K562 (cell line): ENCODE results near the gene APOLD1. TPM values are rescaled to one million over a fixed set of nuclear protein-coding genes. Genes with fewer than 3 reads are reported as not detected.

Experiments used
- ATAC-seq: fragments of 200-7000 bp; cut with Tn5 transposase; 3 replicates; pipeline ENCODE4 v1.9.1; 2020; ENCODE audit warnings: moderate library complexity
- BruUV-seq: library from RNA; stranded (reverse); fragments of 400-500 nt; replicated peaks from 2 replicates; lab custom pipeline; 2021; lab: Mats Ljungman, UMichigan
- CTCF ChIA-PET: fragments of 300-600 bp; formaldehyde crosslinking; extraction: SDS; loops from one replicate; lab custom pipeline; 2021; ENCODE audit warnings: low intra/inter-chr PET ratio; lab: Yijun Ruan, JAX
- POLR2A ChIA-PET: fragments of 300-600, 350-650 bp; sonication (Branson Sonifier 250); formaldehyde crosslinking; extraction: SDS; loops from one replicate; lab custom pipeline; 2021; ENCODE audit warnings: antibody characterized with exemption, inconsistent platforms; lab: Yijun Ruan, JAX
- DNase-seq, 4 experiments: peaks; one replicate each; pipeline versions ENCODE4 v3.0.0 to v3.0.0-alpha.2; 2011 to 2018; ENCODE audit warnings: low spot score in 3 of 4, mixed read lengths in 3 of 4; ENCODE audit errors: extremely low read depth in 1 of 4
- FAIRE-seq: peaks from 2 replicates; lab custom pipeline; 2011; peaks lifted over from hg19 to GRCh38; lab: Jason Lieb, UNC
- H2AFZ ChIP-seq: 2 replicates; pipeline ENCODE4 v1.6.0; 2011; ENCODE audit warnings: low read depth, low read length, control low read depth, inconsistent platforms
- H3K27ac ChIP-seq: fragments of 200-600 bp; 3 replicates; pipeline ENCODE4 v1.8.0; 2011; ENCODE audit warnings: low read depth, mild to moderate bottlenecking, control low read depth, inconsistent platforms, low read length, moderate library complexity, mixed read lengths; ENCODE audit errors: extremely low read depth
- H3K27me3 ChIP-seq, 2 experiments: fragments of 300-600 bp in 1 of 2; 2 replicates in 1 of 2; 3 replicates in 1 of 2; pipeline versions ENCODE4 v1.6.0 to v1.8.0; 2011; ENCODE audit warnings: inconsistent platforms in 2 of 2, low read length in 2 of 2, mild to moderate bottlenecking in 1 of 2, mixed read lengths in 1 of 2, moderate library complexity in 1 of 2; ENCODE audit not compliant: control insufficient read depth in 2 of 2, insufficient read depth in 2 of 2
- H3K36me3 ChIP-seq: fragments of 300-600 bp; 3 replicates; pipeline ENCODE4 v1.8.0; 2011; ENCODE audit warnings: mild to moderate bottlenecking, low read length, inconsistent platforms; ENCODE audit not compliant: control insufficient read depth, insufficient read depth
- H3K4me1 ChIP-seq, 2 experiments: fragments of 200-600 bp in 1 of 2; replicated peaks in 1 of 2; 2 replicates in 1 of 2; 3 replicates in 1 of 2; pipeline versions ENCODE4 v1.5.1 to v1.8.0; 2011; ENCODE audit warnings: inconsistent platforms in 2 of 2, low read length in 2 of 2, mild to moderate bottlenecking in 1 of 2, mixed read lengths in 1 of 2, moderate library complexity in 1 of 2; ENCODE audit not compliant: control insufficient read depth in 2 of 2, insufficient read depth in 2 of 2
- H3K4me2 ChIP-seq: 2 replicates; pipeline ENCODE4 v1.6.1; 2011; ENCODE audit warnings: low read length, control low read depth, inconsistent platforms, mixed read lengths; ENCODE audit not compliant: insufficient read depth
- H3K4me3 ChIP-seq: fragments of 200-600 bp; sonication (generic), shearing (Covaris generic); 2 replicates; pipeline ENCODE4 v1.5.1; 2016; ENCODE audit warnings: control low read depth, inconsistent platforms
- H3K79me2 ChIP-seq: fragments of 200-600 bp; 3 replicates; pipeline ENCODE4 v1.8.0; 2011; ENCODE audit warnings: low read length, inconsistent platforms; ENCODE audit not compliant: control insufficient read depth, insufficient read depth
- H3K9ac ChIP-seq, 2 experiments: 2 replicates each; pipeline versions ENCODE4 v1.6.0 to v1.6.1; 2011; ENCODE audit warnings: low read depth in 2 of 2, low read length in 2 of 2, control low read depth in 1 of 2, inconsistent platforms in 1 of 2, mild to moderate bottlenecking in 1 of 2, mixed read lengths in 1 of 2; ENCODE audit not compliant: insufficient read depth in 1 of 2
- H3K9me1 ChIP-seq: one replicate; pipeline ENCODE4 v1.6.0; 2011; ENCODE audit warnings: inconsistent platforms, mild to moderate bottlenecking, low read length, moderate library complexity; ENCODE audit not compliant: control insufficient read depth, insufficient read depth
- H3K9me3 ChIP-seq: replicated peaks from 2 replicates; pipeline ENCODE4 v1.5.1; 2011; ENCODE audit warnings: low read depth, low read length, inconsistent platforms; ENCODE audit not compliant: control insufficient read depth, insufficient read depth
- H4K20me1 ChIP-seq: replicated peaks from 2 replicates; pipeline ENCODE4 v1.6.1; 2011; ENCODE audit warnings: low read length, inconsistent platforms, mixed read lengths; ENCODE audit not compliant: control insufficient read depth, insufficient read depth
- CHCHD3 ChIP-seq: fragments of 250-450 bp; sonication (Bioruptor Pico); IDR thresholded peaks from 2 replicates; pipeline ENCODE4 v2.1.2; 2022; ENCODE audit warnings: mild to moderate bottlenecking
- EGR1 ChIP-seq: fragments of 450-650 bp; conservative IDR thresholded peaks from 2 replicates; pipeline ENCODE4 v1.6.1; 2017; ENCODE audit warnings: mild to moderate bottlenecking
- FOSL1 ChIP-seq: fragments of 200-800 bp; sonication (Bioruptor generic); conservative IDR thresholded peaks from 2 replicates; pipeline ENCODE4 v1.6.1; 2016; ENCODE audit warnings: missing genetic modification characterization, missing compliant biosample characterization
- FOXK2 ChIP-seq, 2 experiments: fragments of 450-650 bp; IDR thresholded peaks in 1 of 2; conservative IDR thresholded peaks in 1 of 2; 2 replicates each; pipeline ENCODE4 v1.6.1; 2016; ENCODE audit warnings: low read depth in 2 of 2, mild to moderate bottlenecking in 1 of 2
- ID3 ChIP-seq, 2 experiments: fragments of 250-450 bp in 1 of 2; fragments of 450-650 bp in 1 of 2; sonication (Bioruptor Pico) in 1 of 2; IDR thresholded peaks; 2 replicates each; pipeline versions ENCODE4 v1.6.1 to v1.8.0; 2016 to 2021; ENCODE audit warnings: mild to moderate bottlenecking in 2 of 2, moderate library complexity in 2 of 2, missing compliant biosample characterization in 1 of 2, missing genetic modification characterization in 1 of 2
- JUN ChIP-seq, 2 experiments: sonication (generic) in 1 of 2; formaldehyde crosslinking in 1 of 2; IDR thresholded peaks; 2 replicates each; pipeline versions ENCODE4 v1.6.1 to v1.8.0; 2012 to 2022; ENCODE audit warnings: borderline replicate concordance in 2 of 2, mild to moderate bottlenecking in 2 of 2, improper control_type of control experiment in 1 of 2, low read depth in 1 of 2, low read length in 1 of 2, missing genetic modification reagents in 1 of 2
- JUND ChIP-seq, 2 experiments: IDR thresholded peaks; 2 replicates in 1 of 2; 3 replicates in 1 of 2; pipeline ENCODE4 v1.6.1; 2011; ENCODE audit warnings: borderline replicate concordance in 2 of 2, low read depth in 2 of 2, low read length in 2 of 2, improper control_type of control experiment in 1 of 2, missing biosample characterization in 1 of 2, missing genetic modification characterization in 1 of 2, missing genetic modification reagents in 1 of 2
- KLF1 ChIP-seq: fragments of 450-650 bp; IDR thresholded peaks from 2 replicates; pipeline ENCODE4 v1.6.1; 2016; ENCODE audit warnings: missing genetic modification characterization, missing compliant biosample characterization
- MYNN ChIP-seq, 2 experiments: sonication (generic); formaldehyde crosslinking in 1 of 2; IDR thresholded peaks; 2 replicates each; pipeline versions ENCODE4 v1.5.0 to v1.6.1; 2016 to 2020; ENCODE audit warnings: antibody characterized with exemption in 1 of 2, missing genetic modification reagents in 1 of 2
- NFE2 ChIP-seq: IDR thresholded peaks from 2 replicates; pipeline ENCODE4 v1.6.1; 2014; ENCODE audit warnings: antibody characterized with exemption, low read depth
- PKNOX1 ChIP-seq: fragments of 450-650 bp; IDR thresholded peaks from 2 replicates; pipeline ENCODE4 v1.6.1; 2016
- SMARCA4 ChIP-seq: fragments of 450-650 bp; IDR thresholded peaks from 2 replicates; pipeline ENCODE4 v1.6.1; 2016
- TGIF2 ChIP-seq: sonication (generic); formaldehyde crosslinking; IDR thresholded peaks from 2 replicates; pipeline ENCODE4 v1.8.1; 2022; ENCODE audit warnings: mild to moderate bottlenecking, missing genetic modification reagents, moderate library complexity
- USF1 ChIP-seq: sonication (generic); formaldehyde crosslinking; IDR thresholded peaks from 2 replicates; pipeline ENCODE4 v1.9.0; 2022; ENCODE audit warnings: mild to moderate bottlenecking, missing genetic modification reagents
- ZNF282 ChIP-seq: sonication (generic); formaldehyde crosslinking; IDR thresholded peaks from 2 replicates; pipeline ENCODE4 v1.8.1; 2023; ENCODE audit warnings: missing genetic modification reagents
- ZNF77 ChIP-seq: fragments of 250-450 bp; sonication (Bioruptor Pico); IDR thresholded peaks from 2 replicates; pipeline ENCODE4 v1.5.0; 2020
- WGBS: fragments of 100-300 bp; shearing (Covaris generic); methylation state at CpG from one replicate; pipeline ENCODE4 v1.1.6; 2016; ENCODE audit warnings: low coverage, mixed read lengths; ENCODE audit not compliant: insufficient coverage; ENCODE audit errors: missing lambda C conversion rate; 5-methylcytosine and 5-hydroxymethylcytosine counted together
- in situ Hi-C: fragments of 300-500 bp; cut with MboI; formaldehyde crosslinking; loops from 4 replicates; pipeline ENCODE4 v1.15.0; 2018; ENCODE audit warnings: inconsistent platforms, mixed read lengths
- intact Hi-C: fragments of 100-400 bp; cut with micrococcal nuclease; formaldehyde crosslinking; loops from 2 replicates; pipeline ENCODE4 v1.14.2; 2022
- polyA plus RNA-seq, 8 experiments: library from polyadenylated mRNA; depleted of rRNA in 4 of 8; stranded (reverse) in 5 of 8; unstranded in 3 of 8; fragments of >200 nt; fragmentation: Nextera tagmentation in 2 of 8; fragmentation: Illumina TruSeq in 1 of 8; extraction: Ambion mirVana in 2 of 8; extraction: Trizol in 1 of 8; gene quantifications; 2 replicates each; pipeline versions ENCODE4 v1.2.1 to v1.2.3, GENCODE V29; 2011 to 2014; ENCODE audit warnings: inconsistent platforms in 1 of 8, missing spikeins in 1 of 8
- total RNA-seq, 7 experiments: library from RNA; depleted of rRNA in 6 of 7; stranded (reverse); fragments of >200 nt in 6 of 7; fragmentation: Illumina TruSeq in 2 of 7; extraction: Trizol in 2 of 7; gene quantifications; 2 replicates each; pipeline versions ENCODE4 v1.2.1 to v1.2.3, GENCODE V29; 2011 to 2021; ENCODE audit warnings: low replicate concordance in 1 of 7

APOLD1 gene
- total and polyA plus RNA-seq, 9 of the 15 experiments (the other 6 are each of a cell fraction or from before 2014, with no cell fraction given) = 0.28 to 1.1 (median 0.61) TPM

- no peaks in the 10 kb centered on the region for H3K9me3 ChIP-seq
- no peak overlapping the region; the same call in 1 of the 2 replicates for H3K4me2 ChIP-seq
- intact Hi-C loops (no loop called here), in situ Hi-C loops (no loop called here)
- peaks cover 3 to 23% of the 10 kb centered on the region in 2 experiments; a peak in 4 of 5 replicates for H3K4me1 ChIP-seq
- no peak overlapping the region for H3K4me3 ChIP-seq
- H3K27me3 ChIP-seq = no peaks in the 10 kb centered on the region
- DNase-seq (peak; percentile 59 to 75 (median 68)), ATAC-seq (peak; percentile 93), FAIRE-seq (peak; percentile 91)
- H3K9me1 ChIP-seq = no peaks in the 10 kb centered on the region
- POLR2A ChIA-PET = interaction anchor here (0.6 to 1.4 kb wide), 6 partner anchors 9 to 416 kb away, joined by 3 to 5 read pairs (median 3); no protein-coding TSS in a partner anchor
- H3K27ac ChIP-seq = no peak overlapping the region
- BruUV-seq = no TSS peak
- CTCF ChIA-PET = interaction anchor here (0.7 kb wide), 1 partner anchor 223 kb away, joined by 3 read pairs; no protein-coding TSS in a partner anchor
- no peaks in the 10 kb centered on the region for H3K36me3 ChIP-seq
- no peak overlapping the region for H2AFZ ChIP-seq
- no CpG with 5 or more reads among the region's 2 CpGs for WGBS
- H3K79me2 ChIP-seq = no peaks in the 10 kb centered on the region
- no peaks in the 10 kb centered on the region for H4K20me1 ChIP-seq
- no peak overlapping the region for H3K9ac ChIP-seq
- TF ChIP-seq TGIF2 = no peak
- peak; percentile 73 for TF ChIP-seq FOSL1 (tag)
- 0 out of 2 replicates have a peak, but pooled peaks have one; percentile 19 for TF ChIP-seq EGR1
- TF ChIP-seq NFE2 = 0 out of 2 replicates have a peak, but pooled peaks have one; percentile 13
- no peak for TF ChIP-seq ZNF77 (CRISPR knock-in tag)
- no peak for TF ChIP-seq CHCHD3 (CRISPR knock-in tag)
- TF ChIP-seq PKNOX1 = no peak
- peak; percentile 65; the same call in 1 of the 2 replicates for TF ChIP-seq JUN (IDR thresholded peaks at IDR 0.05; ENCODE audit: borderline replicate concordance, low read depth, low read length)
- no peak for TF ChIP-seq JUN (CRISPR knock-in tag; IDR thresholded peaks at IDR 0.05; ENCODE audit: borderline replicate concordance)
- no peak for TF ChIP-seq ID3 (CRISPR knock-in tag; IDR thresholded peaks at IDR 0.05)
- no peak for TF ChIP-seq ID3 (tag; IDR thresholded peaks at IDR 0.05)
- peak; percentile 92 for TF ChIP-seq JUND (IDR thresholded peaks at IDR 0.05; ENCODE audit: borderline replicate concordance, low read depth, low read length)
- TF ChIP-seq JUND (tag; IDR thresholded peaks at IDR 0.05; ENCODE audit: borderline replicate concordance, low read depth, low read length) = peak; percentile 89; the same call in 2 of the 3 replicates
- TF ChIP-seq SMARCA4 = peak; percentile 65; the same call in 1 of the 2 replicates
- TF ChIP-seq MYNN (IDR thresholded peaks at IDR 0.05) = 0 out of 2 replicates have a peak, but pooled peaks have one; percentile 24
- no peak for TF ChIP-seq MYNN (CRISPR knock-in tag; IDR thresholded peaks at IDR 0.05)
- TF ChIP-seq FOXK2 (conservative IDR thresholded peaks at IDR 0.05 in 1 of 2, IDR thresholded peaks at IDR 0.05 in 1 of 2; ENCODE audit: low read depth in 2 of 2) = peak; percentile 61 to 72; a peak in 3 of 4 replicates
- no peak for TF ChIP-seq KLF1
- peak; percentile 55; the same call in 1 of the 2 replicates for TF ChIP-seq USF1 (CRISPR knock-in tag)
- no peak for TF ChIP-seq ZNF282
These were observed 17.7 kb downstream of the APOLD1 start for GRCh38 chr12:12803186-12803585.
